DND-41 (cell line): ENCODE results near the gene USP28.

Experiments used
- ATAC-seq: fragments of 200-7000 bp; cut with Tn5 transposase; 3 replicates; pipeline ENCODE4 v1.9.1; 2021; ENCODE audit warnings: low read depth; ENCODE audit not compliant: insufficient read depth
- DNase-seq: peaks from one replicate; pipeline ENCODE4 v3.0.0-alpha.2; 2020
- H2AFZ ChIP-seq: 2 replicates; pipeline ENCODE4 v1.6.0; 2012; ENCODE audit warnings: low read depth, low read length
- H3K27ac ChIP-seq: 2 replicates; pipeline ENCODE4 v1.5.1; 2012; ENCODE audit warnings: low read length, inconsistent platforms
- H3K27me3 ChIP-seq: fragments of 200-600 bp; sonication (generic); 2 replicates; pipeline ENCODE4 v1.6.0; 2012; ENCODE audit warnings: low read length, mild to moderate bottlenecking, inconsistent platforms; ENCODE audit not compliant: insufficient read depth, poor library complexity
- H3K36me3 ChIP-seq: 2 replicates; pipeline ENCODE4 v1.5.1; 2012; ENCODE audit warnings: low read length, inconsistent platforms; ENCODE audit not compliant: insufficient read depth
- H3K4me1 ChIP-seq: 2 replicates; pipeline ENCODE4 v1.5.1; 2012; ENCODE audit warnings: mild to moderate bottlenecking, low read length; ENCODE audit not compliant: insufficient read depth
- H3K4me2 ChIP-seq: 2 replicates; pipeline ENCODE4 v1.6.0; 2012; ENCODE audit warnings: mild to moderate bottlenecking, moderate library complexity, low read length, inconsistent platforms; ENCODE audit not compliant: insufficient read depth
- H3K4me3 ChIP-seq, 2 experiments: fragments of 200-600 bp in 1 of 2; shearing (Covaris generic) in 1 of 2; 2 replicates each; pipeline ENCODE4 v1.5.1; 2012 to 2016; ENCODE audit warnings: inconsistent platforms in 2 of 2, low read length in 2 of 2, mild to moderate bottlenecking in 2 of 2, low read depth in 1 of 2, moderate library complexity in 1 of 2
- H3K79me2 ChIP-seq: 2 replicates; pipeline ENCODE4 v1.6.0; 2012; ENCODE audit warnings: low read length, inconsistent platforms; ENCODE audit not compliant: insufficient read depth
- H3K9ac ChIP-seq: 2 replicates; pipeline ENCODE4 v1.6.0; 2012; ENCODE audit warnings: low read depth, mild to moderate bottlenecking, inconsistent platforms, low read length, moderate library complexity
- H3K9me3 ChIP-seq: 2 replicates; pipeline ENCODE4 v1.5.1; 2012; ENCODE audit warnings: low read length, moderate library complexity, mild to moderate bottlenecking, inconsistent platforms; ENCODE audit not compliant: insufficient read depth, severe bottlenecking
- H4K20me1 ChIP-seq: 2 replicates; pipeline ENCODE4 v1.6.0; 2012; ENCODE audit warnings: low read length; ENCODE audit not compliant: insufficient read depth
- EZH2 ChIP-seq: IDR thresholded peaks from 3 replicates; pipeline ENCODE4 v1.6.1; 2012; ENCODE audit warnings: borderline replicate concordance, low read depth, mild to moderate bottlenecking, moderate library complexity, low read length, inconsistent platforms; ENCODE audit not compliant: severe bottlenecking
- TF ChIP-seq, protein P1 (sequence below): IDR thresholded peaks from 2 replicates; pipeline ENCODE4 v1.5.1; 2012; ENCODE audit warnings: borderline replicate concordance, low read length, moderate library complexity, mild to moderate bottlenecking; ENCODE audit not compliant: poor library complexity, severe bottlenecking; ENCODE audit errors: extremely low read depth

Gene USP28

DNA sequence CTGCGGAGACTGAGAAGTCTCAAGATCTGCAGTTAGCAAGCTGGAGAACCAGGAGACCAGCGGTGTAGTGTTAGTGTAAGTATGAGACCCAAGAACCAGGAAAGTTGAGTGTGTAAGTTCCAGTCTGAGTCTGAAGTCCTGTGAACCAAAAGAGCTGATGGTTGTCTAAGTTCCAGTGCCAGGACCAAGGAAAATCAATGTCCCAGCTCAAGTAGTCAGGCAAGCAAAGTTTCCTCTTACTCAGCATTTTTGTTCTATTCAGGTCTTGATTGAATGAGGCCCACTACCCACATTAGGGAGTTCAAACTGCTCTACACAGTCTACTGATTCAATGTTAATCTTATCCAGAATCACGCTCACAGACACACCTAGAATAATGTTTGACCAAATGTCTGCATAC lies 11.0 kb downstream of the USP28 start:
- Histone ChIP-seq H3K4me2 (no peak overlapping the region), H3K79me2 (peaks cover 2% of the 10 kb centered on the region; the same call in 1 of the 2 replicates), H3K4me1 (peaks cover 6% of the 10 kb centered on the region), H4K20me1 (0 out of 2 replicates have a peak, but pooled peaks cover 2% of the 10 kb centered on the region), H3K9ac (no peak overlapping the region), H3K9me3 (no peaks in the 10 kb centered on the region), H3K4me3 (no peak overlapping the region), H3K27ac (no peak overlapping the region), H3K27me3 (no peaks in the 10 kb centered on the region), H3K36me3 (no peaks in the 10 kb centered on the region), H2AFZ (no peak overlapping the region)
- TF ChIP-seq, protein P1, sequence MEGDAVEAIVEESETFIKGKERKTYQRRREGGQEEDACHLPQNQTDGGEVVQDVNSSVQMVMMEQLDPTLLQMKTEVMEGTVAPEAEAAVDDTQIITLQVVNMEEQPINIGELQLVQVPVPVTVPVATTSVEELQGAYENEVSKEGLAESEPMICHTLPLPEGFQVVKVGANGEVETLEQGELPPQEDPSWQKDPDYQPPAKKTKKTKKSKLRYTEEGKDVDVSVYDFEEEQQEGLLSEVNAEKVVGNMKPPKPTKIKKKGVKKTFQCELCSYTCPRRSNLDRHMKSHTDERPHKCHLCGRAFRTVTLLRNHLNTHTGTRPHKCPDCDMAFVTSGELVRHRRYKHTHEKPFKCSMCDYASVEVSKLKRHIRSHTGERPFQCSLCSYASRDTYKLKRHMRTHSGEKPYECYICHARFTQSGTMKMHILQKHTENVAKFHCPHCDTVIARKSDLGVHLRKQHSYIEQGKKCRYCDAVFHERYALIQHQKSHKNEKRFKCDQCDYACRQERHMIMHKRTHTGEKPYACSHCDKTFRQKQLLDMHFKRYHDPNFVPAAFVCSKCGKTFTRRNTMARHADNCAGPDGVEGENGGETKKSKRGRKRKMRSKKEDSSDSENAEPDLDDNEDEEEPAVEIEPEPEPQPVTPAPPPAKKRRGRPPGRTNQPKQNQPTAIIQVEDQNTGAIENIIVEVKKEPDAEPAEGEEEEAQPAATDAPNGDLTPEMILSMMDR = no peak
- no peak for TF ChIP-seq EZH2
- DNase-seq = no peak
- no peak for ATAC-seq

DNA sequence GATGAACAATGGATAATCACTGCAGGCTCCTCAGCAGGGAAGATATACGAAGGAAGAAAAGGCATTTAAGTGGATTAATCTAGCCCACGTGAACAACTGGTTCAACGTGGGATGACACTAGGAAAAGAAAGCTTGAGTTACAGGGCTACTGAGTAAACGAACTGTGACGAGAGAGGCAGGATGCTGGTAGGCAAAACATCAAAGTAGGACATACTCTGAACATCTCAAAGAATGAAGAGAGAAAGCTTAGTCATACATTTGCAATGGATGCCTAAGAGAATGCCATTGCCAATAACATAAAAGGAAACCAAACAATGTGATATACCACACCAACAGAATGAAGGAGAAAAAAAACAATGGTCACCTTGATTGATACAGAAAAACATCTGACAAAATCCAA lies 12.9 kb downstream of the USP28 start:
- H3K4me1 ChIP-seq = peaks cover 6% of the 10 kb centered on the region
- ATAC-seq (no peak; the same call in 2 of the 3 replicates), DNase-seq (no peak)
- peaks cover 2% of the 10 kb centered on the region; the same call in 1 of the 2 replicates for H3K79me2 ChIP-seq
- H3K27me3 ChIP-seq = no peaks in the 10 kb centered on the region
- no peak overlapping the region for H3K4me2 ChIP-seq
- H3K36me3 ChIP-seq = no peaks in the 10 kb centered on the region
- no peak for TF ChIP-seq EZH2
- no peak overlapping the region for H3K27ac ChIP-seq
- no peak overlapping the region for H2AFZ ChIP-seq
- 0 out of 2 replicates have a peak, but pooled peaks cover 2% of the 10 kb centered on the region for H4K20me1 ChIP-seq
- H3K9ac ChIP-seq = no peak overlapping the region
- H3K4me3 ChIP-seq = no peak overlapping the region
- no peaks in the 10 kb centered on the region for H3K9me3 ChIP-seq

DNA sequence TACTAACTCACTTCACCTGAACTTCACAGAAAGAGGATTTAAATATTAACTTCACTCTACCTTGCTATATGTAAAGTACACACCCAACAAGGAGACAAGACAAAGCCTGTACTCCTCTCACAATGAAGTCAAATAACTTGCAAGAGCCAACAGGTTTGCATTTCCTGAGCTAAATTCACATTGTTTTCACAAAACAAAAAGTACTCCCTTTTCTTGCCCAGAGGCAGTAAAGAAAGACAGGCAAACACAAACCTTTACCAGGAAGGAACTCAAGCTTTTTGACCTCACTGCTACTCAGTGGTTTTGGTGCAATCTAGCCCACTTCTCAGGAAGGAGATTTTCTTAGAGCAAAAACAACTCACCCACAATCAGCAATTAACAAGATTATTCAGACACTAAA lies 15.7 kb downstream of the USP28 start:
- no peak overlapping the region for H3K4me3 ChIP-seq
- no peak overlapping the region for H2AFZ ChIP-seq
- H3K27me3 ChIP-seq = no peaks in the 10 kb centered on the region
- ATAC-seq = peak; percentile 48; the same call in 1 of the 3 replicates
- peaks cover 6% of the 10 kb centered on the region for H3K4me1 ChIP-seq
- no peaks in the 10 kb centered on the region for H3K36me3 ChIP-seq
- H3K79me2 ChIP-seq = peaks cover 2% of the 10 kb centered on the region; the same call in 1 of the 2 replicates
- no peak for TF ChIP-seq EZH2
- TF ChIP-seq, protein P1 = no peak
- H3K9ac ChIP-seq = no peak overlapping the region
- peaks cover 2% of the 10 kb centered on the region; the same call in 1 of the 2 replicates for H4K20me1 ChIP-seq
- H3K9me3 ChIP-seq = no peaks in the 10 kb centered on the region
- H3K4me2 ChIP-seq = no peak overlapping the region
- no peak overlapping the region for H3K27ac ChIP-seq
- no peak for DNase-seq

DNA sequence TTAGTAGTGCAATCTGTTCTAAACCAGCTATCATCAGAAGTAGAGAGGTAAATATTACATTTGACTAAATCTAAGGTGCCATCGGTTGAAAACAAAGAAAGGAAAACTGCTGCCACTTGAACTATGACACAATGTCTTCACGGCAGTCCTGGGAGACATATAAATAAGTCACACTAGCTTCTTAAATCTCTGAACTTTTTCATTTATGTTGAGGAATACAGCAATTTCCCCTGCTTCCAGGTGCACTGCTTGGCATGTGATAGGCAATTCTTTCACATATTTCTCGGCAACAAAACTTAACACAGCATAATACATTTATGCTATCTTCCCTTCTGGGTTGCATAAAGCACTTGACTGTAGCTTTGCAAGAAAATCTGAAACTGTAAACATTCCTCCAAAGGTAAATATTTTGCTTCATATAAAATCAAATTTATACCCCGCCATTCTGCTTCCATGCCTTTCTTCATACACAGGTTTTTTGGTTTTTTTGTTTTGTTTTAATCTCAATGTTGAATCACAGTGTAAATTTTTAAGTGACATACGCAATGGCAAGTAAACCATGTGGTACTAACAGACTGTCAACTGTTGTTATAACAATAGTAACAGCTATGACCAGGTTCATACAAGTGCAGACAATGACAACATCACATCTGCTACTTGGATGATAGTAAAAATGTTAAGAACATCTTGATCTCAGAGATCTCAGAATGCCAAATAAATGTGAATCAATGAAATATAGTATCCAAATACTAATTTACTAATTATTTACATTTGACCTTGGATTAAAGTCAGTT lies 18.2 kb downstream of the USP28 start:
- TF ChIP-seq EZH2 = no peak
- TF ChIP-seq, protein P1 = no peak
- H3K27ac ChIP-seq = no peak overlapping the region
- H3K4me2 ChIP-seq = no peak overlapping the region
- no peaks in the 10 kb centered on the region for H3K27me3 ChIP-seq
- peaks cover 6% of the 10 kb centered on the region for H3K4me1 ChIP-seq
- no peak overlapping the region for H2AFZ ChIP-seq
- no peak for DNase-seq
- H3K9ac ChIP-seq = no peak overlapping the region
- H3K4me3 ChIP-seq = no peak overlapping the region
- no peaks in the 10 kb centered on the region; the same call in 1 of the 2 replicates for H4K20me1 ChIP-seq
- H3K79me2 ChIP-seq = no peaks in the 10 kb centered on the region; the same call in 1 of the 2 replicates
- peaks cover 3% of the 10 kb centered on the region; the same call in 1 of the 2 replicates for H3K36me3 ChIP-seq
- H3K9me3 ChIP-seq = no peaks in the 10 kb centered on the region
- no peak for ATAC-seq
